Activated T-cell treated with anti-CD3 and anti-CD28 coated beads, Interleukin-2, amount 50 U/mL, for 1 hour (primary cell): Measurements from ENCODE around the gene PARD3.

Experiments used
- DNase-seq: peaks from one replicate; pipeline ENCODE4 v3.0.0-alpha.2; 2020

PARD3 gene

GRCh38 chr10:34232481-34232880 lies 582.6 kb downstream of the PARD3 start:
- no peak for DNase-seq

DNA sequence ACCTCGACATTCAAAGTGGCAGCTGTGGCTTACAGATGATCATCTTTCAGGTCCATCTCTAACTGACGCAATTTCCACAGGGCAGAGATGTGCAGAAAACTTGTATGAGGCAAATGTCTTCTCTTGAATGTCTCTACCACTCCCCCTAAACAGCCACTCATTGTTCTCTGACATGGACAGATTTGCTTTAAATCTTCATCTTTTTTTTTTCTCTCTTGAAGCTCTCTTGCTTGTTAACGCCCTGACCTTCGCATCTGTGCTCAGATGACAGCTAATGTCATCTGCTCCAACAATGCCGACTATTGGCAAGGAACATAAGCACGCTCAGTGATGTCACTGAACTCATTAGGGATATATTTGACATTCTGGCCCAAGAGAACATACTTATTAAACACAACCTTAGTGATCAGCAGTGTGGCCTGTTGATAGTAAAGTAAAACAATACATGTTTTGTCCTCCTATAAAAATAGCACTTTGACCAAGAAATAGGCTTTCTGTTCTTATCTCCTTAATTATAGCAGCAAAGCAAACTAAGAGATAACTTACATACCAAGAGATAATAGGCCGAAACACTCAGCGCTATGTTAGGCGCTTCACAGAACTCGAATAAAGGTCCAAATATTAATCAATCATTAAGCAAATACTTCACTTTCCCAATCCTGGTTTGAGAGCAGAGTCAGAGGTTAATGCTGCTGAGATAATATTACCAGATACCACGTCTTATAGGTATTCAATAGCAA lies 583.5 kb downstream of the PARD3 start:
- DNase-seq, result no peak

- DNase-seq, result no peak
Observed at GRCh38 chr10:34229917-34230316, 585.2 kb downstream of the PARD3 start.

- DNase-seq, result no peak
Observed at GRCh38 chr10:34228066-34228465, 587.0 kb downstream of the PARD3 start.

- DNase-seq, result no peak
Observed at GRCh38 chr10:34224639-34225038, 590.5 kb downstream of the PARD3 start.

DNA sequence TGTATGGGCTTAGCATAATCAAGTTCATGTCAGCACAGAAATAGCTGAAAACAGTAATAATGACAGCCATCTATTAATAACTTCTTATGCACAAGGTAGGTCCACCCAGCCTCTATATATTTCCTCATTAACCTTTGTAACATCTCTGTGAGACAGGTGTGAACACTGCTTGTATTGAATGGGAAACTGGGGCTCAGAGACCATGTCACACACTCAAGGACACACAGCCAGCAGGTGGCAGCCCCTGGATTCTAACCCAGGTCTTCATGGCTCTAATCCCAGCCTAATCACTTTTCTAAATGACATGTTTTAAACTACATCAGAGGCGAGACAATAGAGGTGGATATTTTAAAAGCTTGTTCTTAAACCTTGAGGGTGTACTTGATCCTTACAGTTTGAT lies 591.4 kb downstream of the PARD3 start:
- no peak for DNase-seq

- no peak for DNase-seq
Observed at GRCh38 chr10:34222359-34222758, 592.7 kb downstream of the PARD3 start.

DNA sequence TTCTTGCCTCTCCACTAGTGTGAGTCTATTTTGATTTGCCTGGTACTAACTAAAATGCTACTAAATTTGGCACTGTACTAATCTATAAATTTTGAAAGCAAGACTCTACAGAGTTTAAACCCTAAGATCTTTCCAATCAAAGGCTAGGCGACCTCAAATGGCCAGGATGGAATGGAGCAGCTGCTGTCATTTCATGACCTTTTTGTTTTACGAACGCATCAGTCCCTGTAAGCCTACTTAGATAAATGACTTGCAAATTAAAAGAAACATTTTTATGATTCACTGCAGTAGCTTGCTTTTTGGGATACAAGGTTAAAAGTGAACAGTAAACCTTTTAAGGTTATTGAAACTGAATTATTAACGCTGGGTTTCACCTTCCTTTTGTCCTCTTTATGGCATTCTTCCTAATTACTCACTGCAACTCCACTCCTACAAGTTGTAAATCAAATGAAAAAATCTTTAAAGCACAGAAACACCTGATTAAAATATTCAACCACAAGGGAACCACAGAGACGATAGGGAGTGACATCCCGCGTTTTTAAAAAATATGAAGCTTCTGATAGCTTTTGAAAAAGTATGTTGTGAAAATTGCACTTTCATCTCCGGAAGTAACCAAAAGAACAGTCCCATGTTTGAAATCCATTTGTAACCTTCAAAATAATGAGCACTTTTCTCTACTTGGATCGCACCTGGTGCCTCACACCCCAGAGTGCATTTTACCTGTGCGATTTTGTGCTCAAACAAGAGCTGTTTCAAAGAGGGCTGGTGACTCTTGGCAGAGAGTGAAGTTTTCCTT lies 595.1 kb downstream of the PARD3 start:
- DNase-seq, result no peak

- DNase-seq, result no peak
Observed at GRCh38 chr10:34217524-34217923, 597.6 kb downstream of the PARD3 start.

DNA sequence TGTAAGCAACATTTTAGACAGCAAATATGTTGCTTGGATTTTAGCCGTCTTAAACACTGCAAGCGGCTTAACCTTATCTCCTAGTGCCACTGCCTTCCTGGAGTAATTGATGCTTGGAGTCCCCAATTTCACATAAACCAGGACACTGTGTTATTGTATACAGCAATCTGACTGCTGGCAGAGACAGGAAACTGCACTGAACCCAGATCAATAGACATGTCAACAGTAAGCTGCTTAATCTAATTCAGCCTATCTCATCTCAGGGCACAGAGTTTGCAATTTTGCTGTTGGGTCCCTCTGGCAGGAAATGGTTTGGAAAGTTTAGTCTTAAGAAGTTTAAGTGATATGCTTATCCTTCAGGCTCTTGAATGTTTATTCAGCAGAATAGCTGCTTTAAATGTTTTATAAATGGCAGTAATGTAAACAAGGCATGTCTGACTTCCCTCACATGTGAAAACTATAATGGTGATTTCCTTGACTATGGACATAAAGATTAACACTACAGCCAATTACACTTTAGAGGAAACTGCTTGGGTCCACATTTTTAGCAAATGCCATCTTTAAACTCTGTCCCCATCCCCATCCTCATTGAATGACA lies 598.6 kb downstream of the PARD3 start:
- DNase-seq, result no peak

DNA sequence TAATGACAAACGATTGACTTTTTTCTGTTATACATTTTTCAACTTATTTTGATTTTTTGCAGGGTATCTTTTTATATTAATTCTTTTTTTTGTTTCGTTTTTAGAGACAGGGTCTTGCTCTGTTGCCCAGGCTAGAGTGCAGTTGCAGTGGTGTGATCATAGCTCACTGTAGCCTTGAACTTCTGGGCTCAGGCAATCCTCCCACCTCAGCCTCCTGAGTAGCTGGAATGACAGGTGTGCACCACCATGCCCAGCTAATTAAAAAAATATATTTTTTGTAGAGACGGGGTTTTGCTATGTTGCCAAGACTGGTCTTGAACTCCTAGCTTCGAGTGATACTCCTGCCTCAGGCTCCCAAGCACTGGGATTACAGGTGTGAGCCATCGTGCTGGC lies 601.3 kb downstream of the PARD3 start:
- DNase-seq, result no peak

DNA sequence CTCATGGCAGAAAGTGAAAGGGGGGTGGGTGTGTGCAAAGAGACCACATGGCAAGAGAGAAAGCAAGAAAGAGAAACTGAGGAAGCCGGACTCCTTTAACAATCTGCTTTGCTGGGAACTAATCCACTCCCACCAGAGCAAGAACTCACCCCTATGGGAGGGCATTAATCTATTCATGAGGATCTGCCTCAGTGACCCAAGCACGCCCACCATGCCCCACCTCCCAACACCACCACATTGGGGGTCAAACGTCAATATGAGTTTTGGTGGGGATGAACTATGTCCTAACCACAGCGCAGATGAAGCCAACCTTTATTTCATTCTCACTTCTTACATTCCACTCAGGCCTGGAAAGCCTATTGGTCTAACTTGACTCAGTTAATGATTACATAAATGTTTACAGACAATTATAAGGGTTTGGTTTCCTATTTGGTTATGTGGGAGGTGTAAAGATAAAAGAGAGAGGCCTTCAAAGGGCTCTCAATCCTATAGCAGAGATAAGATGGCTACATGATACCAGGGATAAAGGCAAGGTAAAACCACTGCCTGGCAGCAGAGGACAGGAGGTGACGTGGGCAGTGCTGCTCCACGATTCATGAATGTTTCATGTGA lies 601.8 kb downstream of the PARD3 start:
- DNase-seq, result no peak

GRCh38 chr10:34207343-34207742 lies 607.8 kb downstream of the PARD3 start:
- DNase-seq, result no peak

- no peak for DNase-seq
Observed at GRCh38 chr10:34206935-34207268, 608.2 kb downstream of the PARD3 start.

GRCh38 chr10:34206078-34206934 lies 608.8 kb downstream of the PARD3 start:
- no peak for DNase-seq

GRCh38 chr10:34205452-34205851 lies 609.6 kb downstream of the PARD3 start:
- DNase-seq, result no peak

DNA sequence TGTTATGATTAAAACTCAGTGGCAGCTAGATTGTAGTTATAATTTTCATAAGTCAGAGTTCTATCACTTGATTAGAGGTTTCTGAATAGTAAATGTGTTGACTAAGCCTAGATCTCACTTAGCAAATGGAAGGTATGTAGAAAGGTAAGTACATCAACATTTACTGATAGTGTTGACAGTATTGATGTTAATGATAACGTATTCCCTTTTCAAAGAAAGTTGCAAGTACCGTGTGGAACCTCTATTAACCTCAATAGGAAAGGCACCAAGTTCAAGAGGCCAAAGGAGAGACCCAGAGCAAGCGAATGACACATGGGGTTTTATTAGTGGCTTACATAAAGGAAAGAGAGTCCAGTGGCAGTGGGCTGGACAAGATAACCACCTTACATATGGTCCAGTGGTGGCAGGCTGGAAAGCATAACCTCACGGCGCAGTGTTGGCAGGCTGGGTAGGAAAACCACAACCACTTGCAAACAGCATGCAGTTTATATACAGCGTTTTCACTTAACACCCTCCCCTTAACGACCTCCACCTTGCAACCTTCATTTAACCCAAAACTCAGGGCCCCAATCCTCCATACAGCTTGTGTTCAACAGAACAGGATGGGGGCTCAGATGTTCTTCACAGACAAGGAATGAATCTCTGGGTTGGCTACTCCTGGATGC lies 611.0 kb downstream of the PARD3 start:
- no peak for DNase-seq

DNA sequence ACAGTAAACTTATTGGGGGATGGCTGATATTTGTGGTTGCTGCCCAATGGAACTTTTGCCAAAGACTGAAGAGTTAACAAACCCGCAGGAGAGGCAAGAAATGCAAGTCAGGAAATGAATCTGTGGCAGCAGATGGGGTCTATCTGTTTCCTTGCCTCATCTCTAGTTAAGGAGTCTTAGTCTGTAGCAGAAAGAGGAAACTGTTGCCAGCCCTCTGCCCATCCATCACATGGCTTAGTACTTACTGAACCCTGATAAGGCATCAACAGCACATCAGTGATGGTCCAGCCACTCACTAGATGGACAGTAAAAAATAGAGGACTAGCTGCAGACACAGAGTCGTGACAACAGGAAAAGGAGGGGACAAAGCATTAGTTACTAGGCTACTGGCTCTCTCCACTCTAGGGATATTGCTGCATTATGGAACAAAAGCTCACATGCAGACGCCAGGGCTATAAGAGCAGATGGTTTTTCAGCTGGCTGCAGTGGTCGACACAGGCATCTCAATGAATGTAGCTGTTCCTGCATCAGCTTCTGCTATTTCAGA lies 614.7 kb downstream of the PARD3 start:
- no peak for DNase-seq

DNA sequence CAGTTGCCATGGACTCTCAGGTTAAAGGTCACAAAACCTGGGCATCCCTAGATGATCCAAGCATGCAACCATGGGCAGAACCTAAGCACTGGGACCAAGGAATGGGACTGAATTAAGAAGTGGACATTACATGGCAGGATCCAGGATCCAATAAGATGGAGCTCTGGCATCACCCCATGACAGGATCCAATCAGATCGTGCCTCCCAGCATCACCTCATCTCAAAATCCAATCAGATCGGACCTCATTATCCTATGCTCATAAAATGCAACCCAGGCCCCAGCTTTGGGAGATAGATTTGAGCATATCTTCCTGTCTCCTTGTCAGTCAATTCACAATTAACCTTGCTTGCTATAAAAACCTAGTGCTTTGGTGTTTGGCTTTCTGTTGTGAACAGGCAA lies 616.1 kb downstream of the PARD3 start:
- no peak for DNase-seq

- no peak for DNase-seq
Observed at GRCh38 chr10:34196058-34196433, 619.0 kb downstream of the PARD3 start.

- no peak for DNase-seq
Observed at GRCh38 chr10:34195364-34196057, 619.6 kb downstream of the PARD3 start.
